ENCODE data around the gene SCAPER. TPM values are rescaled to one million over a fixed set of nuclear protein-coding genes. Genes with fewer than 3 reads are reported as not detected.
"Not testable (repeated sequence)": the region's sequence is repeated elsewhere in the genome, so short reads cannot be mapped to it uniquely, and the experiment has no call there.

Gene SCAPER
- total RNA-seq, 1 experiment from 2014 or later, result 10.3 TPM

- TF ChIP-seq ZSCAN18 (CRISPR knock-in tag; IDR thresholded peaks at IDR 0.05), result no peak
Observed at GRCh38 chr15:76823890-76824289, 81.2 kb downstream of the SCAPER start (continued).

- DNase-seq (ENCODE audit: low spot score) (no peak), ATAC-seq (no peak)
- H3K27ac Mint-ChIP-seq, result no peak overlapping the region
- peaks cover 14% of the 10 kb centered on the region for H3K9me3 Mint-ChIP-seq
- peaks cover 14% of the 10 kb centered on the region for H3K36me3 Mint-ChIP-seq
- no peaks in the 10 kb centered on the region; the same call in 1 of the 2 replicates for H3K4me1 Mint-ChIP-seq
- POLR2A ChIA-PET, result no interaction called here
- H3K27me3 Mint-ChIP-seq (ENCODE audit: low read depth), result no peaks in the 10 kb centered on the region
- TF ChIP-seq SOX15 (CRISPR knock-in tag; IDR thresholded peaks at IDR 0.05), result no peak
- no peak for TF ChIP-seq E2F4 (CRISPR knock-in tag; IDR thresholded peaks at IDR 0.05; ENCODE audit: borderline replicate concordance, low read depth)
- TF ChIP-seq HMGA2 (CRISPR knock-in tag; IDR thresholded peaks at IDR 0.05), result peak; percentile 93
- CTCF ChIA-PET, result no interaction called here
- H3K4me3 Mint-ChIP-seq, result no peak overlapping the region
Observed at GRCh38 chr15:76823303-76823702, 81.8 kb downstream of the SCAPER start.

- Mint-ChIP-seq H3K4me1 (peaks cover 12% of the 10 kb centered on the region), H3K36me3 (peaks cover 21% of the 10 kb centered on the region), H3K9me3 (peaks cover 21% of the 10 kb centered on the region)
- DNase-seq (ENCODE audit: low spot score); CTCF ChIA-PET; ATAC-seq; H3K4me3 Mint-ChIP-seq; H3K27me3 Mint-ChIP-seq (ENCODE audit: low read depth); POLR2A ChIA-PET; H3K27ac Mint-ChIP-seq: not testable (repeated sequence)
Observed at GRCh38 chr15:76818926-76819325, 86.2 kb downstream of the SCAPER start.

GRCh38 chr15:76815421-76815820 is 89.7 kb downstream of the SCAPER start:
- peaks cover 21% of the 10 kb centered on the region for H3K9me3 Mint-ChIP-seq
- no peak overlapping the region for H3K27ac Mint-ChIP-seq
- H3K4me1 Mint-ChIP-seq, result peaks cover 15% of the 10 kb centered on the region
- CTCF ChIA-PET, result no interaction called here
- peak; percentile 20 for DNase-seq (ENCODE audit: low spot score)
- ATAC-seq, result peak; percentile 55
- H3K27me3 Mint-ChIP-seq (ENCODE audit: low read depth), result no peaks in the 10 kb centered on the region
- POLR2A ChIA-PET, result no interaction called here
- H3K4me3 Mint-ChIP-seq, result no peak overlapping the region
- H3K36me3 Mint-ChIP-seq, result peaks cover 21% of the 10 kb centered on the region
- TF ChIP-seq ATF1 (CRISPR knock-in tag; IDR thresholded peaks at IDR 0.05) (no peak), GABPB1 (CRISPR knock-in tag; IDR thresholded peaks at IDR 0.05) (no peak), NR1H2 (CRISPR knock-in tag; IDR thresholded peaks at IDR 0.05) (no peak), ARID4B (CRISPR knock-in tag; IDR thresholded peaks at IDR 0.05; ENCODE audit: borderline replicate concordance) (no peak), KAT7 (CRISPR knock-in tag; IDR thresholded peaks at IDR 0.05; ENCODE audit: borderline replicate concordance) (no peak), ZNF219 (CRISPR knock-in tag; IDR thresholded peaks at IDR 0.05; ENCODE audit: borderline replicate concordance) (no peak), RORB (CRISPR knock-in tag; IDR thresholded peaks at IDR 0.05) (no peak), CDX4 (CRISPR knock-in tag; IDR thresholded peaks at IDR 0.05; ENCODE audit: borderline replicate concordance) (no peak), ZMAT4 (CRISPR knock-in tag; IDR thresholded peaks at IDR 0.05) (no peak), IRF2 (CRISPR knock-in tag; IDR thresholded peaks at IDR 0.05; ENCODE audit: borderline replicate concordance, low read depth) (no peak), ZNF396 (CRISPR knock-in tag; IDR thresholded peaks at IDR 0.05; ENCODE audit: borderline replicate concordance) (no peak), STAT6 (CRISPR knock-in tag; conservative IDR thresholded peaks at IDR 0.05; ENCODE audit: low read depth) (no peak), GTF2I (CRISPR knock-in tag; conservative IDR thresholded peaks at IDR 0.05) (no peak), ESRRA (CRISPR knock-in tag; IDR thresholded peaks at IDR 0.05; ENCODE audit: borderline replicate concordance) (no peak)

Data from WTC11 (cell line).